Head of caudate nucleus (tissue), 42 donors: ENCODE results near the gene HEPACAM.

ENCODE experiments used
- DNase-seq, 42 donors: peaks; one replicate each; pipeline versions ENCODE4 v3.0.0 to v3.0.0-alpha.2; 2020 to 2021; ENCODE audit warnings: mixed read lengths in 7 of 42
- intact Hi-C: fragments of 100-400 bp; cut with DNase I; formaldehyde crosslinking; loops from one replicate; pipeline ENCODE4 v1.15.0; 2022

Gene HEPACAM

GRCh38 chr11:124891373-124891861 lies 44.4 kb downstream of the HEPACAM start:
- intact Hi-C loops: no loop called here
- peak in 5 of 42 donors; percentile 5 to 42 (median 16) for DNase-seq

GRCh38 chr11:124890683-124891372 lies 45.0 kb downstream of the HEPACAM start:
- intact Hi-C loops: no loop called here
- DNase-seq: peak in 5 of 42 donors; percentile 5 to 39 (median 17)

- intact Hi-C loops: no loop called here
- DNase-seq: no peak
Observed at GRCh38 chr11:124890151-124890550, 45.7 kb downstream of the HEPACAM start.

- DNase-seq: peak in 4 of 42 donors; percentile 3 to 37 (median 11)
- intact Hi-C loops: no loop called here
Observed at GRCh38 chr11:124889191-124890091, 46.4 kb downstream of the HEPACAM start.

- intact Hi-C loops: no loop called here
- peak in 1 of 42 donors; percentile 5 for DNase-seq
Observed at GRCh38 chr11:124887667-124888013, 48.2 kb downstream of the HEPACAM start.

GRCh38 chr11:124886978-124887666 lies 48.7 kb downstream of the HEPACAM start:
- peak in 3 of 42 donors; percentile 2 to 19 (median 3) for DNase-seq
- intact Hi-C loops: no loop called here

- intact Hi-C loops: no loop called here
- DNase-seq: peak in 3 of 42 donors; percentile 2 to 25 (median 3)
Observed at GRCh38 chr11:124886476-124886875, 49.4 kb downstream of the HEPACAM start.

- DNase-seq: peak in 3 of 42 donors; percentile 6 to 7 (median 6)
- intact Hi-C loops: no loop called here
Observed at GRCh38 chr11:124884869-124885479, 50.9 kb downstream of the HEPACAM start.

GRCh38 chr11:124884340-124884739 lies 51.5 kb downstream of the HEPACAM start:
- DNase-seq: peak in 1 of 42 donors; percentile 3
- intact Hi-C loops: no loop called here

- DNase-seq: peak in 4 of 42 donors; percentile 4 to 25 (median 12)
- intact Hi-C loops: no loop called here
Observed at GRCh38 chr11:124882339-124883071, 53.3 kb downstream of the HEPACAM start.

- DNase-seq: peak in 4 of 42 donors; percentile 1 to 12 (median 6)
- intact Hi-C loops: no loop called here
Observed at GRCh38 chr11:124880958-124881357, 54.9 kb downstream of the HEPACAM start.

GRCh38 chr11:124880290-124880611 lies 55.6 kb downstream of the HEPACAM start:
- DNase-seq: peak in 4 of 42 donors; percentile 6 to 28 (median 6)
- intact Hi-C loops: no loop called here

- peak in 3 of 42 donors; percentile 9 to 20 (median 16) for DNase-seq
- intact Hi-C loops: no loop called here
Observed at GRCh38 chr11:124879493-124880289, 56.2 kb downstream of the HEPACAM start.

GRCh38 chr11:124878759-124879492 lies 56.9 kb downstream of the HEPACAM start:
- peak in 3 of 42 donors; percentile 3 to 27 (median 5) for DNase-seq
- intact Hi-C loops: no loop called here

- intact Hi-C loops: no loop called here
- DNase-seq: peak in 2 of 42 donors; percentile 6 to 32
Observed at GRCh38 chr11:124877910-124878758, 57.7 kb downstream of the HEPACAM start.

- DNase-seq: no peak
- intact Hi-C loops: no loop called here
Observed at GRCh38 chr11:124877631-124877909, 58.3 kb downstream of the HEPACAM start.
